ENCODE measurements around the gene FLYWCH1.

- TF ChIP-seq BHLHE40 (IDR thresholded peaks at IDR 0.05; ENCODE audit: borderline replicate concordance) (no peak), TARDBP (IDR thresholded peaks at IDR 0.05) (no peak), SUZ12 (IDR thresholded peaks at IDR 0.05) (no peak), FOXA1 (IDR thresholded peaks at IDR 0.05) (no peak), SP1 (IDR thresholded peaks at IDR 0.05) (no peak), FOXK2 (IDR thresholded peaks at IDR 0.05) (no peak), CTBP1 (IDR thresholded peaks at IDR 0.05; ENCODE audit: borderline replicate concordance) (no peak), ARNT (IDR thresholded peaks at IDR 0.05) (no peak), PKNOX1 (IDR thresholded peaks at IDR 0.05) (peak; percentile 93)
Observed at GRCh38 chr16:2979669-2980226, 68.0 kb downstream of the FLYWCH1 start.
